Testis (tissue), 3 donors: Measurements from ENCODE around the gene HOXD10. TPM values are rescaled to one million over a fixed set of nuclear protein-coding genes. Genes with fewer than 3 reads are reported as not detected.

Source experiments
- DNase-seq: peaks from one replicate; pipeline ENCODE4 v3.0.0-alpha.2; 2019
- H3K27ac ChIP-seq, 2 donors: fragments of 200-600 bp; sonication (generic); one replicate each; pipeline ENCODE4 v1.5.1; 2019
- H3K27me3 ChIP-seq: fragments of 200-600 bp; sonication (generic); one replicate; pipeline ENCODE4 v1.5.1; 2019
- H3K36me3 ChIP-seq: fragments of 200-600 bp; sonication (generic); one replicate; pipeline ENCODE4 v1.5.1; 2017; ENCODE audit warnings: low read depth; ENCODE audit errors: missing control alignments
- H3K4me1 ChIP-seq: fragments of 200-600 bp; sonication (generic); one replicate; pipeline ENCODE4 v1.5.1; 2019
- H3K4me3 ChIP-seq, 2 donors: fragments of 200-600 bp; sonication (generic); one replicate each; pipeline ENCODE4 v1.5.1; 2017 to 2019
- H3K9me3 ChIP-seq: fragments of 200-600 bp; sonication (generic); one replicate; pipeline ENCODE4 v1.5.1; 2017
- POLR2A ChIP-seq: fragments of 450-650 bp; IDR thresholded peaks from one replicate; pipeline ENCODE4 v1.6.1; 2017; ENCODE audit warnings: antibody characterized with exemption, mild to moderate bottlenecking, moderate library complexity
- WGBS, 2 donors: methylation state at CpG; one replicate each; pipeline ENCODE4 v1.1.5; 2018; 5-methylcytosine and 5-hydroxymethylcytosine counted together
- intact Hi-C: fragments of 100-400 bp; cut with DNase I; formaldehyde crosslinking; loops from one replicate; pipeline ENCODE4 v1.15.1; 2023; ENCODE audit warnings: low total_unique reads
- polyA plus RNA-seq: library from polyadenylated mRNA; stranded (reverse); fragments of 350-450 nt; fragmentation: Illumina TruSeq; extraction: RNeasy Lipid Tissue Mini Kit (QIAGEN cat#74804); gene quantifications from one replicate; pipeline ENCODE4 v1.2.3, GENCODE V29; 2014; ENCODE audit warnings: low read depth, low replicate concordance; ENCODE audit not compliant: insufficient read depth
- total RNA-seq, 2 donors: library from RNA; depleted of rRNA; stranded (reverse); fragments of >200 nt; gene quantifications; one replicate each; pipeline ENCODE4 v1.2.3, GENCODE V29; 2016
- TF ChIP-seq, protein P1 (sequence below), 3 experiments: fragments of 450-650 bp in 2 of 3; fragments of 200-600 bp in 1 of 3; sonication (generic) in 1 of 3; IDR thresholded peaks; one replicate each; pipeline ENCODE4 v1.5.1; 2016 to 2019; ENCODE audit warnings: antibody characterized with exemption in 3 of 3, mild to moderate bottlenecking in 2 of 3, moderate library complexity in 1 of 3

HOXD10 gene
- total and polyA plus RNA-seq, 3 donors from 2014 or later: 0.92 to 3.3 (median 2.7) TPM

DNA sequence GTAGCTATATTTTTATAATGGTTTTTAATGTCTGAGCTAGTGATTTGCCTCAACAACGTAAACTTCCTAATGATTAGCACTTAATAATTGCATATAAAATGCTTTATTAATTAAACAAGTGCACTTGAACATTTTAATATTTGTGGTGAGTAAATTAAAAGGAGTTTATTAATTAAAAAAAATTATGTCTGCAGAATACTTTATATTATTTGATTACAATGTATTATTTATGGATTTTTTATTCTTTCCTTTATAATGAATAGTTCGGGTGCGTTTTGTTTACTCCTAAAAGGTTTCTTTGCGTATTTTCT is 15.2 kb downstream of the HOXD10 start:
- no peak for DNase-seq
- Histone ChIP-seq H3K27me3 (no peaks in the 10 kb centered on the region), H3K27ac (peak overlapping the region; percentile 93 to 98), H3K4me3 (peak overlapping the region; percentile 81 to 85), H3K4me1 (peaks cover 21% of the 10 kb centered on the region), H3K9me3 (no peaks in the 10 kb centered on the region), H3K36me3 (no peaks in the 10 kb centered on the region)
- WGBS, 2 donors: 12 to 17% methylated on average over 4 of the region's 4 CpGs
- intact Hi-C loops: loop anchor here (5.0 kb wide), 1 partner anchor 505 kb away; no protein-coding TSS in a partner anchor
- no peak for TF ChIP-seq POLR2A
- TF ChIP-seq, protein P1, sequence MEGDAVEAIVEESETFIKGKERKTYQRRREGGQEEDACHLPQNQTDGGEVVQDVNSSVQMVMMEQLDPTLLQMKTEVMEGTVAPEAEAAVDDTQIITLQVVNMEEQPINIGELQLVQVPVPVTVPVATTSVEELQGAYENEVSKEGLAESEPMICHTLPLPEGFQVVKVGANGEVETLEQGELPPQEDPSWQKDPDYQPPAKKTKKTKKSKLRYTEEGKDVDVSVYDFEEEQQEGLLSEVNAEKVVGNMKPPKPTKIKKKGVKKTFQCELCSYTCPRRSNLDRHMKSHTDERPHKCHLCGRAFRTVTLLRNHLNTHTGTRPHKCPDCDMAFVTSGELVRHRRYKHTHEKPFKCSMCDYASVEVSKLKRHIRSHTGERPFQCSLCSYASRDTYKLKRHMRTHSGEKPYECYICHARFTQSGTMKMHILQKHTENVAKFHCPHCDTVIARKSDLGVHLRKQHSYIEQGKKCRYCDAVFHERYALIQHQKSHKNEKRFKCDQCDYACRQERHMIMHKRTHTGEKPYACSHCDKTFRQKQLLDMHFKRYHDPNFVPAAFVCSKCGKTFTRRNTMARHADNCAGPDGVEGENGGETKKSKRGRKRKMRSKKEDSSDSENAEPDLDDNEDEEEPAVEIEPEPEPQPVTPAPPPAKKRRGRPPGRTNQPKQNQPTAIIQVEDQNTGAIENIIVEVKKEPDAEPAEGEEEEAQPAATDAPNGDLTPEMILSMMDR (IDR thresholded peaks at IDR 0.05): no peak

DNA sequence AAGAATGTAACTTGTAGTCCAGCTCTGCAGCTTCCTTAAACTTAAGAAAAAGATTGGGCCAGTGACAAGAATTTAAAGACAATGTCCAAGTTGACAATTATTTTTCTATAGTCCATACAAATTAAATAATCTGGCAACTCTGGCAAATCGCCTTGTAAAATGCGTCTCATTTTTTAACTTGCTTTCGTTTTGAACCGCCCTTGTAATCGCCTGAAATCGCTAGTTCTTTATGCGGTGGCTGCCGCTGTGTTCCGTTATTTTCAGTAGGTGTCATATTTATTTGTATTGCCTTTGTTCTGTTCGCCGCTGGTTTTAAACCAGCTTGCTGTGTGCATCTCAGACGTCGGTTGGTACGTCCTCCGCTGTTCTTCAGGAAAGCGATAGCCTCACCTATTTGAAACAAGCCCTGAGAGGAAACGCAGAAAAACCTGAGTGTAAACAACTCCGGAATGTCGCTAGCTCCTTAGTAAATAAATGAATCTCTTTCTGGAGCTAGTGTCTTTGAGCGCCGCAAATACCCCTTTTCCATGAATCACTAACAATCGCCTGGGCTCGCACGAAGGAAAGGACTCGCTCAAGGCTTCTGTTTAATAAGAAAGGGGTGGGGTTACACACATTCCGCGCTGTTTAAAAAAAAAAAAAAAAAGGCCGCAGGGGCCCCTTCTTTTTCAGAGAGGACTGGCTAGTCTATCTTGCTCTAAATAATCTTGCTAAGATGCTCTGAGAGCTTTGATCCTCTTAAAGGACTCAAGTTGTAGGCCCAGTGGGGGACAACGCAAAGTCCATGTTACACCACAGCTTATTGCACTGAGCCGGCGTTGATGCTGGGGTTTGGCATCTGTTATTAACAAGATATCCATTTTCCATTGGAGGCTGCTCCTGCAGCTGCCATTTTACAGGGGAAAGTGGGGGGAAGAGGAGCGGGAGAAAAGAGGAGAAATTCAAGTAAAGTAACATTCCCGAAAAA is 15.9 kb downstream of the HOXD10 start:
- H3K4me1 ChIP-seq: peaks cover 20% of the 10 kb centered on the region
- peak; percentile 18 for DNase-seq
- 11 to 12% methylated on average over 33 of the region's 33 CpGs for WGBS, 2 donors
- H3K27ac ChIP-seq: peak overlapping the region; percentile 93 to 98
- intact Hi-C loops: loop anchor here (5.0 kb wide), 1 partner anchor 505 kb away; no protein-coding TSS in a partner anchor
- peak overlapping the region; percentile 81 to 85 for H3K4me3 ChIP-seq
- TF ChIP-seq POLR2A: no peak
- TF ChIP-seq, protein P1 (IDR thresholded peaks at IDR 0.05): no peak
- H3K9me3 ChIP-seq: no peaks in the 10 kb centered on the region
- no peaks in the 10 kb centered on the region for H3K27me3 ChIP-seq
- no peaks in the 10 kb centered on the region for H3K36me3 ChIP-seq

DNA sequence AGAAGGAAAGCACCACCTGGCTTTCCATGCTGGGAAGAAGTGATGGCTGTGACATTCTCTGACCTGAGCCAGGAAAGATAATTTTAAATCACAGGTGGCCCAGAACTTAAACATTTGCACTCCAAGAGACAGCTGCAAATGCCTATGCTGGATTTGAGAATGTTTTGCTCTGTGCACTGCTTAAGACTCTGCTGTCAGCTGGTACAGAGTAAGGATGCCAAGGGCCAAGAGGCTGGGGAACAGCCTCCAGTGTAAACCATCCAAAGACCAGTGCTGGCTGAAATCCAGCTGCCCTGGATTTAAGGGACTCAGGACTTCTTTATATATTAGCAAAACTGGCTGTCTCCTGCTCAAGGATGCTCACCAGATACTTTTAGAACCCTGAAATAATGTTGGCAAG is 16.8 kb downstream of the HOXD10 start:
- Histone ChIP-seq H3K4me1 (peaks cover 14% of the 10 kb centered on the region), H3K27ac (peak overlapping the region; percentile 93 to 98), H3K9me3 (no peaks in the 10 kb centered on the region), H3K4me3 (no peak overlapping the region), H3K36me3 (no peaks in the 10 kb centered on the region), H3K27me3 (no peaks in the 10 kb centered on the region)
- DNase-seq: no peak
- intact Hi-C loops: loop anchor here (5.0 kb wide), 1 partner anchor 504 kb away; no protein-coding TSS in a partner anchor
- no peak for TF ChIP-seq POLR2A
- TF ChIP-seq, protein P1 (IDR thresholded peaks at IDR 0.05): no peak

DNA sequence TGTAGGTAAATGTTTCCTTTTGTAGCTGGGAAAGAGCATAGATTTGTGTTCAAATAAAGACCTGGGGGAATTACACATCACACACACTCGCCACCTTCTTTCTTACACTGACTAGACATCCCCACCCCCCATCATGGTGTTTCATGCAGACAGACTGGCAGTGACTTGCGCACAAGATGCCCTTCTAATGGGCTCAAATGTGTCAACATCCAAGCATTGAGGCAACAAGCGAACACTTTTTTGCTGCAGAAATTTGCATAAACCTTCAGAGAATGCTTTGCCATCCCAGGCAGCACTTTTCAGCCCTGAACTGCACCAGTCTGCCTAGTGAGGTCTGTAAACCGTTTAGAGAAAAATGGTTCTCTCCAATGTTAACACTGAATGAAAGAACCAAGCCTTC is 17.5 kb downstream of the HOXD10 start:
- Histone ChIP-seq H3K27me3 (no peaks in the 10 kb centered on the region), H3K4me3 (no peak overlapping the region), H3K36me3 (no peaks in the 10 kb centered on the region), H3K27ac (peak overlapping the region; percentile 97 to 98), H3K9me3 (no peaks in the 10 kb centered on the region), H3K4me1 (peaks cover 13% of the 10 kb centered on the region)
- 69 to 71% methylated on average over 4 of the region's 4 CpGs for WGBS, 2 donors
- intact Hi-C loops: loop anchor here (5.0 kb wide), 1 partner anchor 503 kb away; no protein-coding TSS in a partner anchor
- no peak for DNase-seq
- TF ChIP-seq POLR2A: no peak
- TF ChIP-seq, protein P1 (IDR thresholded peaks at IDR 0.05): no peak
